Activated T-cell treated with anti-CD3 and anti-CD28 coated beads, Interleukin-2, amount 50 U/mL, for 72 hours (primary cell): ENCODE results near the gene USP20. TPM values are rescaled to one million over a fixed set of nuclear protein-coding genes. Genes with fewer than 3 reads are reported as not detected.
"Not testable (repeated sequence)": the region's sequence is repeated elsewhere in the genome, so short reads cannot be mapped to it uniquely, and the experiment has no call there.

Experiments
- ATAC-seq, 2 donors: fragments of 150-1000 bp; cut with Tn5 transposase; replicated peaks in 1 of 2; 2 replicates each; pipeline ENCODE4 v1.10.0; 2021; ENCODE audit warnings: moderate library complexity in 2 of 2, mild to moderate bottlenecking in 1 of 2
- DNase-seq, 2 donors: peaks; one replicate each; pipeline ENCODE4 v3.0.0; 2021 to 2022; ENCODE audit warnings: mixed read lengths in 1 of 2
- H3K27ac Mint-ChIP-seq: one replicate; pipeline ENCODE4 v1.8.0; 2022; ENCODE audit warnings: mild to moderate bottlenecking, moderate library complexity, mixed read lengths
- H3K27me3 Mint-ChIP-seq: one replicate; pipeline ENCODE4 v1.8.0; 2022; ENCODE audit warnings: low read depth, mixed read lengths
- H3K36me3 Mint-ChIP-seq, 2 donors: one replicate each; pipeline ENCODE4 v1.8.0; 2022; ENCODE audit warnings: mixed read lengths in 2 of 2, mild to moderate bottlenecking in 1 of 2; ENCODE audit not compliant: insufficient read depth in 2 of 2
- H3K4me1 Mint-ChIP-seq: one replicate; pipeline ENCODE4 v1.8.0; 2022; ENCODE audit warnings: low read depth, mixed read lengths
- H3K4me3 Mint-ChIP-seq, 2 donors: one replicate each; pipeline ENCODE4 v1.8.0; 2022; ENCODE audit warnings: mild to moderate bottlenecking in 2 of 2, mixed read lengths in 2 of 2, moderate library complexity in 2 of 2
- H3K9me3 Mint-ChIP-seq, 2 donors: one replicate each; pipeline ENCODE4 v1.8.0; 2022; ENCODE audit warnings: mixed read lengths in 2 of 2
- total RNA-seq, 2 donors: library from RNA; stranded (reverse); gene quantifications; one replicate each; pipeline ENCODE4 v1.2.3, GENCODE V29; 2022

Gene USP20
- 10 to 100 TPM; 74.4 to 77.9 TPM for total RNA-seq

GRCh38 chr9:129835128-129835859 is at the start of gene USP20, which contains the start of gene C9orf78:
TSS of gene USP20 (plus strand) at chr9:129835458. CDS start at chr9:129852556, 17,098 bp downstream.
TSS of gene C9orf78 (minus strand) at chr9:129835275. CDS start at chr9:129835221, 54 bp downstream.
- peak; percentile 90 to 94 for ATAC-seq
- H3K4me1 Mint-ChIP-seq, result peaks cover 59% of the 10 kb centered on the region
- peaks cover 11 to 22% of the 10 kb centered on the region in 2 donors for H3K36me3 Mint-ChIP-seq
- H3K27me3 Mint-ChIP-seq, result no peaks in the 10 kb centered on the region
- peak; percentile 98 to 99 for DNase-seq
- H3K27ac Mint-ChIP-seq, result peak within 1 kb of the TSS; percentile 97
- no peaks in the 10 kb centered on the region for H3K9me3 Mint-ChIP-seq
- H3K4me3 Mint-ChIP-seq, result peak within 1 kb of the TSS; percentile 96

- peaks cover 8% of the 10 kb centered on the region for H3K27me3 Mint-ChIP-seq
- H3K27ac Mint-ChIP-seq, result no peak overlapping the region
- H3K9me3 Mint-ChIP-seq, result no peaks in the 10 kb centered on the region
- no peak overlapping the region for H3K4me3 Mint-ChIP-seq
- no peaks in the 10 kb centered on the region for H3K36me3 Mint-ChIP-seq
- peaks cover 9% of the 10 kb centered on the region for H3K4me1 Mint-ChIP-seq
- DNase-seq (no peak), ATAC-seq (no peak)
Measured at GRCh38 chr9:129785866-129786265, 49.4 kb upstream of the USP20 start.

- DNase-seq (no peak), ATAC-seq (no peak)
- H3K27ac Mint-ChIP-seq, result no peak overlapping the region
- H3K4me3 Mint-ChIP-seq, result no peak overlapping the region
- H3K4me1 Mint-ChIP-seq, result peaks cover 10% of the 10 kb centered on the region
- H3K27me3 Mint-ChIP-seq, result peaks cover 8% of the 10 kb centered on the region
- no peaks in the 10 kb centered on the region for H3K9me3 Mint-ChIP-seq
- no peaks in the 10 kb centered on the region for H3K36me3 Mint-ChIP-seq
Measured at GRCh38 chr9:129786481-129786880, 48.8 kb upstream of the USP20 start.

GRCh38 chr9:129794549-129794948 is 40.7 kb upstream of the USP20 start:
- ATAC-seq (no peak), DNase-seq (no peak)
- H3K4me3 Mint-ChIP-seq, result no peak overlapping the region
- no peaks in the 10 kb centered on the region for H3K27me3 Mint-ChIP-seq
- H3K4me1 Mint-ChIP-seq, result peaks cover 10% of the 10 kb centered on the region
- no peaks in the 10 kb centered on the region for H3K9me3 Mint-ChIP-seq
- no peaks in the 10 kb centered on the region for H3K36me3 Mint-ChIP-seq
- no peak overlapping the region for H3K27ac Mint-ChIP-seq

- not testable (repeated sequence) for H3K36me3 Mint-ChIP-seq, H3K27me3 Mint-ChIP-seq
Measured at GRCh38 chr9:129796029-129796428, 39.2 kb upstream of the USP20 start.

GRCh38 chr9:129798973-129799372 is 36.3 kb upstream of the USP20 start:
- peaks cover 8% of the 10 kb centered on the region for H3K4me1 Mint-ChIP-seq
- no peak for DNase-seq
- no peak overlapping the region for H3K4me3 Mint-ChIP-seq
- H3K36me3 Mint-ChIP-seq, result peaks cover 1% of the 10 kb centered on the region in 2 donors
- ATAC-seq, result no peak
- no peaks in the 10 kb centered on the region for H3K9me3 Mint-ChIP-seq
- no peak overlapping the region for H3K27ac Mint-ChIP-seq
- no peaks in the 10 kb centered on the region for H3K27me3 Mint-ChIP-seq

More at GRCh38 chr9:129796029-129796428, 39.2 kb upstream of the USP20 start:
- H3K4me1 Mint-ChIP-seq, H3K4me3 Mint-ChIP-seq, DNase-seq, H3K27ac Mint-ChIP-seq, H3K9me3 Mint-ChIP-seq, ATAC-seq: not testable (repeated sequence)

- DNase-seq, result no peak
- no peak overlapping the region for H3K27ac Mint-ChIP-seq
- H3K4me1 Mint-ChIP-seq, result peaks cover 26% of the 10 kb centered on the region
- no peaks in the 10 kb centered on the region for H3K27me3 Mint-ChIP-seq
- H3K36me3 Mint-ChIP-seq, result peaks cover 1 to 12% of the 10 kb centered on the region in 2 donors
- H3K4me3 Mint-ChIP-seq, result peak overlapping the region; percentile 25 to 35
- no peaks in the 10 kb centered on the region for H3K9me3 Mint-ChIP-seq
- no peak for ATAC-seq
Measured at GRCh38 chr9:129801504-129801903, 33.8 kb upstream of the USP20 start.

- Mint-ChIP-seq H3K36me3 (peaks cover 1 to 12% of the 10 kb centered on the region in 2 donors), H3K4me1 (peaks cover 36% of the 10 kb centered on the region), H3K4me3 (peak within 1 kb of the TSS; percentile 94 to 96), H3K27me3 (no peaks in the 10 kb centered on the region), H3K9me3 (no peaks in the 10 kb centered on the region), H3K27ac (peak within 1 kb of the TSS; percentile 85)
- peak; percentile 93 to 98 for DNase-seq
- peak; percentile 96 for ATAC-seq
Measured at GRCh38 chr9:129802833-129803675, 32.2 kb upstream of the USP20 start, which contains the start of gene TOR1B. TSS of gene TOR1B (plus strand) at chr9:129803184. CDS start at chr9:129803213, 29 bp downstream.

GRCh38 chr9:129803676-129804060 is 31.6 kb upstream of the USP20 start:
- H3K27me3 Mint-ChIP-seq, result no peaks in the 10 kb centered on the region
- ATAC-seq (peak in 1 of 2 donors; percentile 2), DNase-seq (no peak)
- H3K4me1 Mint-ChIP-seq, result peaks cover 36% of the 10 kb centered on the region
- no peaks in the 10 kb centered on the region for H3K9me3 Mint-ChIP-seq
- H3K36me3 Mint-ChIP-seq, result peaks cover 3 to 13% of the 10 kb centered on the region in 2 donors
- H3K4me3 Mint-ChIP-seq, result peak overlapping the region; percentile 94 to 96
- H3K27ac Mint-ChIP-seq, result peak overlapping the region; percentile 82

- H3K27me3 Mint-ChIP-seq, result no peaks in the 10 kb centered on the region
- H3K36me3 Mint-ChIP-seq, result peaks cover 10 to 20% of the 10 kb centered on the region in 2 donors
- ATAC-seq (no peak), DNase-seq (no peak)
- no peaks in the 10 kb centered on the region for H3K9me3 Mint-ChIP-seq
- peak overlapping the region; percentile 81 for H3K27ac Mint-ChIP-seq
- peaks cover 45% of the 10 kb centered on the region for H3K4me1 Mint-ChIP-seq
- H3K4me3 Mint-ChIP-seq, result peak overlapping the region in 1 of 2 donors; percentile 42
Measured at GRCh38 chr9:129806061-129806460, 29.2 kb upstream of the USP20 start.

- Mint-ChIP-seq H3K27ac (no peak overlapping the region), H3K4me1 (peaks cover 51% of the 10 kb centered on the region), H3K4me3 (no peak overlapping the region), H3K36me3 (peaks cover 12 to 25% of the 10 kb centered on the region in 2 donors), H3K27me3 (no peaks in the 10 kb centered on the region), H3K9me3 (no peaks in the 10 kb centered on the region)
- ATAC-seq (no peak), DNase-seq (no peak)
Measured at GRCh38 chr9:129809346-129809745, 25.9 kb upstream of the USP20 start.

GRCh38 chr9:129810116-129810515 is 25.1 kb upstream of the USP20 start:
- H3K4me1 Mint-ChIP-seq, result peaks cover 48% of the 10 kb centered on the region
- H3K9me3 Mint-ChIP-seq, result no peaks in the 10 kb centered on the region
- H3K36me3 Mint-ChIP-seq, result peaks cover 12 to 25% of the 10 kb centered on the region in 2 donors
- DNase-seq (no peak), ATAC-seq (no peak)
- no peak overlapping the region for H3K27ac Mint-ChIP-seq
- H3K27me3 Mint-ChIP-seq, result no peaks in the 10 kb centered on the region
- H3K4me3 Mint-ChIP-seq, result no peak overlapping the region

GRCh38 chr9:129810788-129811187 is 24.5 kb upstream of the USP20 start:
- peaks cover 12 to 22% of the 10 kb centered on the region in 2 donors for H3K36me3 Mint-ChIP-seq

More at GRCh38 chr9:129810788-129811187, 24.5 kb upstream of the USP20 start:
- Mint-ChIP-seq H3K27ac (peak overlapping the region; percentile 54), H3K4me3 (no peak overlapping the region), H3K9me3 (no peaks in the 10 kb centered on the region), H3K27me3 (no peaks in the 10 kb centered on the region), H3K4me1 (peaks cover 44% of the 10 kb centered on the region)
- DNase-seq (no peak), ATAC-seq (no peak)
